Tibial artery (tissue), 4 donors: Measurements from ENCODE around the gene SAAL1.

ENCODE experiments used
- DNase-seq, 2 donors: peaks; one replicate each; pipeline ENCODE4 v3.0.0-alpha.2; 2019
- H3K27ac ChIP-seq, 2 donors: fragments of 200-600 bp; sonication (generic) in 1 of 2; 1 replicate in 1 of 2; 2 replicates in 1 of 2; pipeline ENCODE4 v1.5.1; 2018 to 2019; ENCODE audit warnings: mild to moderate bottlenecking in 1 of 2
- H3K27me3 ChIP-seq, 2 donors: fragments of 200-600 bp; sonication (generic) in 1 of 2; one replicate each; pipeline versions ENCODE4 v1.5.1 to v1.6.0; 2016 to 2019
- H3K36me3 ChIP-seq, 3 donors: fragments of 200-600 bp; sonication (generic) in 2 of 3; one replicate each; pipeline ENCODE4 v1.5.1; 2016 to 2019; ENCODE audit warnings: mild to moderate bottlenecking in 2 of 3
- H3K4me1 ChIP-seq, 4 donors: fragments of 200-600 bp; sonication (generic) in 2 of 4; 1 replicate in 3 of 4; 2 replicates in 1 of 4; pipeline ENCODE4 v1.5.1; 2016 to 2019
- H3K4me3 ChIP-seq, 2 donors: fragments of 200-600 bp; sonication (generic) in 1 of 2; 1 replicate in 1 of 2; 2 replicates in 1 of 2; pipeline ENCODE4 v1.5.1; 2018 to 2019; ENCODE audit warnings: mild to moderate bottlenecking in 2 of 2
- H3K9me3 ChIP-seq, 3 donors: fragments of 200-600 bp; sonication (generic) in 1 of 3; one replicate each; pipeline ENCODE4 v1.5.1; 2016 to 2019
- intact Hi-C: fragments of 100-400 bp; cut with DNase I; formaldehyde crosslinking; loops from one replicate; pipeline ENCODE4 v1.15.0; 2023; ENCODE audit warnings: low total_unique reads
- TF ChIP-seq, protein P1 (sequence below), 2 experiments: fragments of 200-600 bp in 1 of 2; fragments of 450-650 bp in 1 of 2; IDR thresholded peaks; one replicate each; pipeline ENCODE4 v1.5.1; 2017 to 2019; ENCODE audit warnings: antibody characterized with exemption in 2 of 2, mild to moderate bottlenecking in 1 of 2, moderate library complexity in 1 of 2

The SAAL1 gene

DNA sequence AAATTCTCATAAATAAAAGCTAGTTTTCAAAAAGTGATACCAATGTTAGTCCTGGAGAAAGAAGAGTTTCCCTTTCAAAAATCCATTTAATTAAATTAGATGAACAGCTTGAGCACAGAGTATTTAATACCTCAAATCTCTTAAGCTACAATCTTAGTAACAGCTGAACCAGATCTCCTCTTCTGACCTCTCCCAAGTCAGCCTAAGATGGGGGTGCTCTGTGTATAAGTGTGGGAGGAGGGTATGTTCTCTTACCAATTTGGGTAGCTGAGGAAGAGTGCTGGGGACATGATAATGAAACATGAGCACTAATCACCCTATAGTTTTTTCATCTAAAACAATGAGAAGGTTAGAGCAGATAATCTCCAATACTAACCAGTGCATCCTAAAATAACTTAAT lies 69.4 kb downstream of the SAAL1 start:
- H3K9me3 ChIP-seq = no peaks in the 10 kb centered on the region
- H3K4me1 ChIP-seq = no peaks in the 10 kb centered on the region
- H3K27me3 ChIP-seq = no peaks in the 10 kb centered on the region
- no peak overlapping the region for H3K4me3 ChIP-seq
- TF ChIP-seq, protein P1, sequence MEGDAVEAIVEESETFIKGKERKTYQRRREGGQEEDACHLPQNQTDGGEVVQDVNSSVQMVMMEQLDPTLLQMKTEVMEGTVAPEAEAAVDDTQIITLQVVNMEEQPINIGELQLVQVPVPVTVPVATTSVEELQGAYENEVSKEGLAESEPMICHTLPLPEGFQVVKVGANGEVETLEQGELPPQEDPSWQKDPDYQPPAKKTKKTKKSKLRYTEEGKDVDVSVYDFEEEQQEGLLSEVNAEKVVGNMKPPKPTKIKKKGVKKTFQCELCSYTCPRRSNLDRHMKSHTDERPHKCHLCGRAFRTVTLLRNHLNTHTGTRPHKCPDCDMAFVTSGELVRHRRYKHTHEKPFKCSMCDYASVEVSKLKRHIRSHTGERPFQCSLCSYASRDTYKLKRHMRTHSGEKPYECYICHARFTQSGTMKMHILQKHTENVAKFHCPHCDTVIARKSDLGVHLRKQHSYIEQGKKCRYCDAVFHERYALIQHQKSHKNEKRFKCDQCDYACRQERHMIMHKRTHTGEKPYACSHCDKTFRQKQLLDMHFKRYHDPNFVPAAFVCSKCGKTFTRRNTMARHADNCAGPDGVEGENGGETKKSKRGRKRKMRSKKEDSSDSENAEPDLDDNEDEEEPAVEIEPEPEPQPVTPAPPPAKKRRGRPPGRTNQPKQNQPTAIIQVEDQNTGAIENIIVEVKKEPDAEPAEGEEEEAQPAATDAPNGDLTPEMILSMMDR (IDR thresholded peaks at IDR 0.05) = no peak
- no peaks in the 10 kb centered on the region for H3K36me3 ChIP-seq
- DNase-seq = no peak
- intact Hi-C loops = no loop called here
- no peak overlapping the region for H3K27ac ChIP-seq
